Small intestine (tissue), 7 donors: Measurements from ENCODE around the gene CNOT4. TPM values are rescaled to one million over a fixed set of nuclear protein-coding genes. Genes with fewer than 3 reads are reported as not detected.
A peak's percentile ranks its signal among the peaks of the same experiment; 100 is the strongest.
"Not testable (repeated sequence)": the region's sequence is repeated elsewhere in the genome, so short reads cannot be mapped to it uniquely, and the experiment has no call there.

Experiments used
- DNase-seq, 2 donors: peaks; one replicate each; pipeline versions ENCODE4 v3.0.0 to v3.0.0-alpha.2; 2013
- FAIRE-seq: peaks from 2 replicates; lab custom pipeline; 2012; peaks lifted over from hg19 to GRCh38; lab: Jason Lieb, UNC
- H3K27ac ChIP-seq, 3 donors: one replicate each; pipeline ENCODE4 v1.5.1; 2013; ENCODE audit warnings: low read length in 2 of 3, mild to moderate bottlenecking in 2 of 3, control low read depth in 1 of 3, inconsistent platforms in 1 of 3, low read depth in 1 of 3, moderate library complexity in 1 of 3
- H3K27me3 ChIP-seq, 3 donors: one replicate each; pipeline ENCODE4 v1.6.1; 2013; ENCODE audit warnings: low read length in 3 of 3, inconsistent platforms in 1 of 3; ENCODE audit not compliant: control insufficient read depth in 3 of 3, insufficient read depth in 3 of 3
- H3K36me3 ChIP-seq, 3 donors: one replicate each; pipeline ENCODE4 v1.6.1; 2013; ENCODE audit warnings: low read length in 3 of 3, inconsistent platforms in 1 of 3, low read depth in 1 of 3, mild to moderate bottlenecking in 1 of 3, moderate library complexity in 1 of 3; ENCODE audit not compliant: control insufficient read depth in 3 of 3, insufficient read depth in 2 of 3
- H3K4me1 ChIP-seq, 3 donors: one replicate each; pipeline ENCODE4 v1.6.1; 2013; ENCODE audit warnings: low read length in 2 of 3, inconsistent platforms in 1 of 3, low read depth in 1 of 3, mild to moderate bottlenecking in 1 of 3, moderate library complexity in 1 of 3; ENCODE audit not compliant: control insufficient read depth in 3 of 3, insufficient read depth in 2 of 3
- H3K4me3 ChIP-seq, 3 donors: one replicate each; pipeline ENCODE4 v1.5.1; 2013; ENCODE audit warnings: low read length in 3 of 3, control low read depth in 1 of 3, inconsistent platforms in 1 of 3, low read depth in 1 of 3, mild to moderate bottlenecking in 1 of 3, moderate library complexity in 1 of 3
- H3K9me3 ChIP-seq, 2 donors: one replicate each; pipeline ENCODE4 v1.6.1; 2013; ENCODE audit warnings: low read depth in 1 of 2, low read length in 1 of 2; ENCODE audit not compliant: control insufficient read depth in 2 of 2, insufficient read depth in 1 of 2
- WGBS, 3 donors: extraction: QIAGEN DNeasy Blood & Tissue Kit; methylation state at CpG; one replicate each; pipeline ENCODE4 v1.1.7; 2013; 5-methylcytosine and 5-hydroxymethylcytosine counted together
- polyA plus RNA-seq, 4 donors: library from polyadenylated mRNA; stranded (reverse) in 3 of 4; unstranded in 1 of 4; fragments of 200-250 nt in 3 of 4; fragments of 120-200 nt in 1 of 4; gene quantifications; one replicate each; pipeline versions ENCODE4 v1.2.1 to v1.2.3, GENCODE V29; 2013
- donor health status: healthy with polysubstance abuse.
- donor health status: control.
- donor health status: control.
- donor health status: Bipolar disorder and iron deficiency.
- donor health status: healthy.

The CNOT4 gene
- polyA plus RNA-seq, 4 donors, result 5.1 to 19.3 (median 6.2) TPM

DNA sequence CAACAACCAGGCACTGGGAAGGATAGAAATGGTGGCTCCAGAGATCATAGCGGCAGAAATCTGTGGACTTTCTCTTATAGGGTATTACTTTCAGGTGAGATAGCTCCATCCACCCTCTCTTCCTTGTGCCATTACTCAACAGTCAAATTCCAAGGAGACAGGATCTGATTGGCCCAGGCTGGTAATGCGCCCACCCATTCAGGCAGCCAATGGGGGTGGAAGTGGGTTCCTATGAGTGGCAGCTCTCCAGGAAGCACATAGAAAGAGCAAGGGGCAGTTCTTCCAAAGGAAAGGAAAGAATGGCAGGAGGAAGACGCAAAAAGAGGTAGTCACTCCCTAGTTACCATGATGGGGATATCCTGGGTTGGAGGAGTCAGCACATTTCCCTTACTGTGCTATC is 181.8 kb downstream of the CNOT4 start:
- no peak overlapping the region for H3K4me3 ChIP-seq
- H3K27ac ChIP-seq, result no peak overlapping the region
- H3K36me3 ChIP-seq, result no peaks in the 10 kb centered on the region
- 85 to 90% (median 87%) methylated on average over 3 of the region's 3 CpGs for WGBS, 3 donors
- DNase-seq, result no peak
- H3K4me1 ChIP-seq, result no peaks in the 10 kb centered on the region
- H3K27me3 ChIP-seq, result no peaks in the 10 kb centered on the region
- no peak for FAIRE-seq
- H3K9me3 ChIP-seq, result peaks cover 0 to 5% of the 10 kb centered on the region in 2 donors

DNA sequence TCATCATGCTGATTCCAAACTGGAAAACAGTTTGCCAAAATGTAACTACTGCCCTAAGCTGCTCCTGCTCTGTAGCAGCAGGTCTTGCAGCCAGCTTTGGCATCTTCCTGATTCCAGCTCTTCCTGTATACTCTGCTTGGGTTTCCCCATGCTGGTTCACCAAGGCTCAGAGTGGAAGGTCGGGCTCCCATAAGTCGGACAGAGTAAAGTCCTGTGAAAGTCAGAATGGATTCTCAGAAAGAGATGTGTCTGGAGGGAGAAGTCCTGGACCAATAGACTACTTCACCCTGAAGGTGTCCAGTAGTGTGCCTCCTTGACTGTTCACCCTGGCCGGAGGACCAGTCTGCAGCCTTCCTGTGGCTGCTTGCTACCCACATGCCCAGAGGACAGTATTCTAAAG is 182.4 kb downstream of the CNOT4 start:
- WGBS, 3 donors, result 90 to 100% (median 94%) methylated on average over 3 of the region's 3 CpGs
- H3K27ac ChIP-seq, result no peak overlapping the region
- no peaks in the 10 kb centered on the region for H3K27me3 ChIP-seq
- no peak for DNase-seq
- H3K4me3 ChIP-seq, result no peak overlapping the region
- no peak for FAIRE-seq
- no peaks in the 10 kb centered on the region for H3K36me3 ChIP-seq
- H3K9me3 ChIP-seq, result peaks cover 0 to 5% of the 10 kb centered on the region in 2 donors
- H3K4me1 ChIP-seq, result no peaks in the 10 kb centered on the region

DNA sequence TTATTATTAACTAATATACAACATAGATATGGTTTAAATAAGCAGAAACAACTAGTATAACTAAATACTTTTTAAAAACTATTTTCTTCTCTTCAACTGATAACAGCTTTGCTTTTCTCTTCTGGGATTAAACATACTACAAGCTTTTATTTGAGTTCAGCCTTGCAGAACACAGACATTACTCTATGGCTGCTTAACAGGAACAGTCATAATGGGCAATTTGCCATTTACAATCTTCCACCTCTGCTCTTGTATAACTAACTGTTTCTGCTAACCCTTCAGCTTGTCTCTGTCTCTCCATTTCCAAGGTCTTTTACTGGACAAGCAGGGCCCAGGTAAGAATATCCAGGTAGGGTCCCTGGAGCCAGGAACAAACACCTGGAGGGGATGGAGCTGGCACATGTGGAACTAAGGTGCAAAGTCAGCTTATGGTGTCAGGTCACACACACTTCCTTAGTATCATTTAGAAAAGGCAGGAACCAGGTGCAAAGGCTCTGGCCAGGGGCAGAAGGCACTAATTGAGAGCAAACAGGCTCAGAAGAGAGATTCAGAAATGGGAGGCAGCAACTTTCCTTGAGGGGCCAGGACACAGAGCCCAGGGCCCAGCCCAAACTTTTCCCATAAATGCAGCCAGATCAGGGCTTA is 183.1 kb downstream of the CNOT4 start:
- FAIRE-seq (no peak), DNase-seq (peak in 1 of 2 donors; percentile 23)
- Histone ChIP-seq H3K4me3 (no peak overlapping the region), H3K27ac (no peak overlapping the region), H3K4me1 (no peaks in the 10 kb centered on the region), H3K36me3 (no peaks in the 10 kb centered on the region), H3K27me3 (no peaks in the 10 kb centered on the region), H3K9me3 (peaks cover 0 to 5% of the 10 kb centered on the region in 2 donors)

DNA sequence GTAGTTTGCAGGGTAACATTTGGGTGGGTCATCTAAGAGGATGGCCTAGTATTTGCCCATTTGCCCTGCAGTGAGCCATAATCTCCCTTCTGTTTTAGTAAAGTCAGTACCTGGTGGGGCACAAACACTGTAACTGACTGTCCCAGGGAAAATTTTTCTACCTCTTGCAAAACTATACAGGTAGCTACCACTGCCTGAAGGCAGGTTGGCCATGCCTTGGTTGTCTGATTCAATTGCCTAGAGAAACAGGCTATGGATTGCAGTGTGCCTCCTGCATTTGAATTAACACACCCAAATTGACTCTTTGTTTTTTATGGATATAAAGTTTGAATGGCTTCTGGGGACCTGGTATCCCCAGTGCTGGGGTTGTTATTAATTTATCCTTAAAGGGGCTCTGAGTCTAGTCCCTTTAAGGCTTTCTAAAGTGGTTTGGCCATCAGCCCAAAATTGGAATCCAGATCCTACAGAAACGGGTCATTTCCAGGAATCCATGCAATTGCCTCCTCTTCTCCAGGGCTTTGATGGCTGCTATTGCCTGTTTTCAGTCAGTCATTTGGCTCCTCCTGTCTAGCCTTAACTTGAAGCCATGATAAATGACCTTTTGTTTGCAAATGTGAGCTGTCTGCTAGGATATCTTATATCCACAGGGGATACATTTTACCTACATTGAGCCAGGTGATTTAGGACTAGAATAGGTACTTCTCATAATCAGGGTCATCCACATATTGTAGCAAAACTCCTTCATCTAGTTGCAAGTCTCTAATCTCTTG is 187.1 kb downstream of the CNOT4 start:
- no peak overlapping the region for H3K27ac ChIP-seq
- H3K9me3 ChIP-seq, result peaks cover 0 to 2% of the 10 kb centered on the region in 2 donors
- no peaks in the 10 kb centered on the region for H3K27me3 ChIP-seq
- DNase-seq (no peak), FAIRE-seq (no peak)
- H3K36me3 ChIP-seq, result no peaks in the 10 kb centered on the region
- no peak overlapping the region for H3K4me3 ChIP-seq
- 42 to 44% (median 43%) methylated on average over 1 of the region's 1 CpG for WGBS, 3 donors
- H3K4me1 ChIP-seq, result peaks cover 0 to 8% (median 6%) of the 10 kb centered on the region in 3 donors

DNA sequence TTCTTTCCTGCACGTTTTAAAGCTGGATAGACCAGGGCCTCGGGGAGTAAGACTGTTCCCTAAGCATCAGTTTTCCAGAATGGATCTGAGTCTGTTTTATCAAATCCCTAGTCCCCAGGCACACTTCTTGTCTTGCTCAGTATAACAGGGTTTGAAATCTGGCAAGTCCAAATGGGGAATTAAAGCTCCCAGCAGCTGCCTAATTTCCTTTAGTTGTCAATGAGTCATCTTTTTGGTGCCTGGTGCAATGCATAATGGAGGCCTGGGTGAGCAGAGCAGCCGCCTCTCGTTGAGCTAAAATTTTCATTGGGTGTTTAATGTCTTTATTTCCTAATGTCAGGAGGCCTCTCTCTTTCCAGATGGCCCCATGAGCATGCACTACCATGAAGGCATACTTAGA is 188.3 kb downstream of the CNOT4 start:
- whole genome bisulfite sequencing, 3 donors, result 63 to 84% (median 84%) methylated on average over 4 of the region's 4 CpGs
- DNase-seq, result no peak
- Histone ChIP-seq H3K9me3 (peaks cover 0 to 2% of the 10 kb centered on the region in 2 donors), H3K4me3 (no peak overlapping the region), H3K4me1 (peaks cover 0 to 14% (median 6%) of the 10 kb centered on the region in 3 donors), H3K27ac (no peak overlapping the region), H3K27me3 (no peaks in the 10 kb centered on the region), H3K36me3 (no peaks in the 10 kb centered on the region)
- no peak for FAIRE-seq

DNA sequence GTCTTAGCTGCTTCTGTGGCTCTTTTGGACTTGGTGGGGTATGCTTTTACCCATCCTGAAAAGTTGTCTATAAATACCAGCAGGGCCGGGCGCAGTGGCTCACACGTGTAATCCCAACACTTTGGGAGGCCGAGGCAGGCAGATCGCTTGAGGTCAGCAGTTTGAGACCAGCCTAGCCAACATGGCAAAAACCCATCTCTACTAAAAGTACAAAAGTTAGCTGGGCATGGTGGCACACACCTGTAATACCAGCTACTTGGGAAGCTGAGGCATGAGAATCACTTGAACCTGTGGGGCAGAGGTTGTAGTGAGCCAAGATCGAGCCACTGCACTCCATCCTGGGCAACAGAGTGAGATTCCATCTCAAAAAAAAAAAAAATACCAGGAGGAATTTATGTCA is 188.9 kb downstream of the CNOT4 start:
- 93 to 95% (median 93%) methylated on average over 6 of the region's 6 CpGs for WGBS, 3 donors
- H3K36me3 ChIP-seq, H3K27me3 ChIP-seq, H3K27ac ChIP-seq, H3K4me3 ChIP-seq, H3K9me3 ChIP-seq, DNase-seq, FAIRE-seq: not testable (repeated sequence)
- H3K4me1 ChIP-seq, result peaks cover 0 to 14% (median 6%) of the 10 kb centered on the region in 3 donors

DNA sequence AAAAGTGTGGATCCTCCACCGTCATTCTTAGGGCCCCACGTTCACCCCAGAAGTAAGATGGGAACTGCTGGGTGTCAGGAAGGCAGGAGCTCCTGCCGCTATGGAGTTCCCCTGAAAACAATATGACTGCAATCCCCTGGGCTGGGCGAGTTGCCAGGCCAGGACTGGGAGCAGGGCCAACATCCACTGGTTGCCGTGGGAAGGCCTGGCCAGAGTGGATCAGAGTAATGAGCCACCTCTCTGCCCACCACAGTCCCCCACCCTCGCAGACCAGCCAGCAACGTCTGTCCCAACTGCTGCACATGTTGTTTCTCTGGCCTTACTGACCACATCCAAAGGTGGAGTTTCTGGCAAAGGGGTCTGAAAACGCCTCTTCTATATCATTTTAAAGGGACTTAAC is 189.6 kb downstream of the CNOT4 start:
- H3K4me1 ChIP-seq, result peaks cover 0 to 14% (median 6%) of the 10 kb centered on the region in 3 donors
- H3K36me3 ChIP-seq, result no peaks in the 10 kb centered on the region
- DNase-seq (peak in 1 of 2 donors; percentile 52), FAIRE-seq (no peak)
- no peaks in the 10 kb centered on the region for H3K9me3 ChIP-seq
- WGBS, 3 donors, result 11 to 30% (median 23%) methylated on average over 8 of the region's 8 CpGs
- H3K27ac ChIP-seq, result no peak overlapping the region
- H3K27me3 ChIP-seq, result no peaks in the 10 kb centered on the region
- no peak overlapping the region for H3K4me3 ChIP-seq

DNA sequence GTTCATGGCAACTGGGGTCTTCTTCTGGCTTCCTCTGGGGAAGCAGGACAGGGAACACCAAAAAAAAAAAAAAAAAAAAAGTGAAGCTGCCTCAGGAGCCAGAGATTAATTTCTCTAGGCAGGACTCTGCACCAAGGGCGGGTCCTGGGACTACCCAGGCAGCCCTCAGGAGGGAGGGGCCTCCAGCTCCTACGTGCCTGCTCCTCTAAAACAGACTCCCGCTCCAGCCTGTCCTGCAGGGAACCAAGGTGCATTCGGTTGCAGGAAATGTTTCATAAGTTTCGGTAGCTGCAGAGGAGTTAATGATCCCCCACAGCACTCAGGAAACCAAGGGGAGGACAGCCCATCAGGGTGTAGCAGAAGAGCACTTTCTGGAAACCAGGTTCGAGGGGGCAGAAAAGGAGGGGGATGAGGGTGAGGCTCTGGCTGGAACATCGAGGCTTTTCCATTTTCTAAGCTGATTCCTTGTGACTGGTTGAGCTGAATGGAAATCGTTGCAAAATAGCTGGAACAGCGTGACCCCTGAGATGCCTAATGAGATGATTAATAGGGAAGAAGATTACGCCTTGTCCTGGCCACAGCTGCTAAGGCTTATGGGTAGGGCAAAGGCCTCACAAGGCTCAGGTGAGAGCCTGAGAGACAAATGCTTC is 192.1 kb downstream of the CNOT4 start:
- Histone ChIP-seq H3K4me1 (peaks cover 0 to 14% (median 6%) of the 10 kb centered on the region in 3 donors), H3K4me3 (no peak overlapping the region), H3K27me3 (no peaks in the 10 kb centered on the region), H3K36me3 (no peaks in the 10 kb centered on the region), H3K9me3 (no peaks in the 10 kb centered on the region), H3K27ac (peak overlapping the region; percentile 58 to 59 (median 59))
- WGBS, 3 donors, result 9 to 50% (median 32%) methylated on average over 10 of the region's 10 CpGs
- FAIRE-seq (no peak), DNase-seq (peak; percentile 73 to 90)
